ENCODE results near the gene CD83.

Gene CD83

GRCh38 chr6:14162826-14163225 lies 45.3 kb downstream of the CD83 start:
- no peak overlapping the region for H3K4me3 ChIP-seq (ENCODE audit: control insufficient read depth, low read depth, low read length)
- no peak for DNase-seq (ENCODE audit: low read depth)
- TF ChIP-seq, protein P1, sequence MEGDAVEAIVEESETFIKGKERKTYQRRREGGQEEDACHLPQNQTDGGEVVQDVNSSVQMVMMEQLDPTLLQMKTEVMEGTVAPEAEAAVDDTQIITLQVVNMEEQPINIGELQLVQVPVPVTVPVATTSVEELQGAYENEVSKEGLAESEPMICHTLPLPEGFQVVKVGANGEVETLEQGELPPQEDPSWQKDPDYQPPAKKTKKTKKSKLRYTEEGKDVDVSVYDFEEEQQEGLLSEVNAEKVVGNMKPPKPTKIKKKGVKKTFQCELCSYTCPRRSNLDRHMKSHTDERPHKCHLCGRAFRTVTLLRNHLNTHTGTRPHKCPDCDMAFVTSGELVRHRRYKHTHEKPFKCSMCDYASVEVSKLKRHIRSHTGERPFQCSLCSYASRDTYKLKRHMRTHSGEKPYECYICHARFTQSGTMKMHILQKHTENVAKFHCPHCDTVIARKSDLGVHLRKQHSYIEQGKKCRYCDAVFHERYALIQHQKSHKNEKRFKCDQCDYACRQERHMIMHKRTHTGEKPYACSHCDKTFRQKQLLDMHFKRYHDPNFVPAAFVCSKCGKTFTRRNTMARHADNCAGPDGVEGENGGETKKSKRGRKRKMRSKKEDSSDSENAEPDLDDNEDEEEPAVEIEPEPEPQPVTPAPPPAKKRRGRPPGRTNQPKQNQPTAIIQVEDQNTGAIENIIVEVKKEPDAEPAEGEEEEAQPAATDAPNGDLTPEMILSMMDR (conservative IDR thresholded peaks at IDR 0.05; ENCODE audit: control insufficient read depth, insufficient read depth, low read depth, low read length) = no peak

DNA sequence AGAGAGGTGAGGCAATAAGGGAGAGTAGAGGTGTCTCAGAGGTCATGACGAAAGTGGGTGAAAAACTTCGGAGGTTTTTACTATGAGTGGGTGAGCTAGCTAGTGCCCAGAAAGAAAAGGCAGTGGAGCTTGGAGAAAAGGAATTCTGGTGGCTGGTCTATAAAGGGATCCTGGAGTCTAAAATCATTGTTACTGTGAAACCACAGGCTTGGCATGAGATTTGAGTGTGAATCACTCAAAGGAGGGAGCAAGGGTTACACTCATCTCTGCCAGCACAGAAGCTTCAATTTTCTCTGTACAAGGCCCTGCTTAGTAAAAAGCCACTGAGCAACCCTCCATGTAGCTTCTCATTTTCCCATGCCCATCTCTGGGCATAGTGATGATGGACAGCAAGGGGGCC lies 47.5 kb downstream of the CD83 start:
- H3K4me3 ChIP-seq (ENCODE audit: control insufficient read depth, low read depth, low read length) = no peak overlapping the region
- TF ChIP-seq, protein P1 (conservative IDR thresholded peaks at IDR 0.05; ENCODE audit: control insufficient read depth, insufficient read depth, low read depth, low read length) = no peak
- DNase-seq (ENCODE audit: low read depth) = peak; percentile 88

DNA sequence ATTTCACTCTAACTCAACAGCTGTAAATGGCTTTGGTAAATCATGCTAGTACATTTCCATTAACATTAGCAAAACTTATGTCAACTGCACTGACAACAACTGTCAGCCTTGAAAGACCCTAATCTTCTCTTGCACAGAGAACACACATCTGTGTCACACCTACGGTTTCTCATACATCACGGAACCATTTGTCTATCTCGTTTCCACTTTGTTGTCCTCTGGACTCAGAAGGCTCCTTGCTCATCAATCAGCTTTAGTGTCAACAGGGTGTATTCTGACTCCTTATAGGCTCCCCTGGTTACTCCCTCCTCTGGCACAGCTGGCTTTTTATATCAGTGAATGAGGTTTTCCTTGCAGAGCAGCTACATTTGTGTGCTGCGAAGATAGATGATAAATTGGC lies 49.3 kb downstream of the CD83 start:
- H3K4me3 ChIP-seq (ENCODE audit: control insufficient read depth, low read depth, low read length) = no peak overlapping the region
- no peak for DNase-seq (ENCODE audit: low read depth)
- TF ChIP-seq, protein P1 (conservative IDR thresholded peaks at IDR 0.05; ENCODE audit: control insufficient read depth, insufficient read depth, low read depth, low read length) = no peak

GRCh38 chr6:14170128-14170527 lies 52.6 kb downstream of the CD83 start:
- no peak overlapping the region for H3K4me3 ChIP-seq (ENCODE audit: control insufficient read depth, low read depth, low read length)
- DNase-seq (ENCODE audit: low read depth) = no peak
- TF ChIP-seq, protein P1 (conservative IDR thresholded peaks at IDR 0.05; ENCODE audit: control insufficient read depth, insufficient read depth, low read depth, low read length) = no peak

GRCh38 chr6:14172562-14172961 lies 55.0 kb downstream of the CD83 start:
- H3K4me3 ChIP-seq (ENCODE audit: control insufficient read depth, low read depth, low read length) = no peak overlapping the region
- DNase-seq (ENCODE audit: low read depth) = no peak
- TF ChIP-seq, protein P1 (conservative IDR thresholded peaks at IDR 0.05; ENCODE audit: control insufficient read depth, insufficient read depth, low read depth, low read length) = no peak

DNA sequence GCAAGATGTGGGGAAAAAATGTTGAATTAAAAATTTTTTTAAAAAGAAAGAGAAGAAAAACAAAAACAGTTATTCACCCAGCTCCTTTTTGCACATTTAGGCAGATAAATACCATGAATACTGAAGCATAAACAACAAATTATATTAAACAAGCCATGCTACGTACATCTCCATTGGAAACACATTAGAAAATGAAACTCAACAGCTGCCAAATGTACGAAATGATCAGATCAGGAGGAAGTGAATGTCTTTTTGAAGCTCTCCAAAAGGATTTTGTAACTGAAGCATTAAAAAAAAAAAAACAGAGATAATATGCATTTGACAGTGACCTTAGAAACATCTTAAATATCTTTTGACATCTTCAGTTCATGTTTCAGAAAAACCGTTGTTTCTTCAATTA lies 56.7 kb downstream of the CD83 start:
- no peak overlapping the region for H3K4me3 ChIP-seq (ENCODE audit: control insufficient read depth, low read depth, low read length)
- TF ChIP-seq, protein P1 (conservative IDR thresholded peaks at IDR 0.05; ENCODE audit: control insufficient read depth, insufficient read depth, low read depth, low read length) = no peak
- DNase-seq (ENCODE audit: low read depth) = no peak

DNA sequence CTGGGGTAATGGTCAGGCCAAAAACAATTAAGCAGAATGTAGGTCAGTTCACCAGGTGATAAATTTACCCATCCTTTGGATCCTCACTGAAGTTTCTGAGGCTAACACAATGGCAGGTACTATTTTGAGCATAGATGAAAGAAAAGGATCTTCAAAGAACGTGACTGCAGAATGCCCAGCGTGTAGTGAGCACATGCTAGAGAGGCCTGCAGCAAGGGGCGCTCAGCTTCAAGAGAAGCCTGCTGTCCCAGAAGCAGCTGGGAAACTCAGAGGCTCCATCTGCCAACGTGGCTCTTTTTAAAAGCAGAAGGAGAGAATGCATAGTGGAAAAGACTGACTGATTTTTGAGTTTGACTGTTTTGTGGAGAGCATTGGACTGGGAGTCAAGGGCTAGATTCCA lies 57.4 kb downstream of the CD83 start:
- no peak for DNase-seq (ENCODE audit: low read depth)
- H3K4me3 ChIP-seq (ENCODE audit: control insufficient read depth, low read depth, low read length) = no peak overlapping the region
- TF ChIP-seq, protein P1 (conservative IDR thresholded peaks at IDR 0.05; ENCODE audit: control insufficient read depth, insufficient read depth, low read depth, low read length) = no peak
